GM06990 (cell line): ENCODE measurements around the gene LAYN.

Experiments
- DNase-seq: peaks from one replicate; pipeline ENCODE4 v3.0.0-alpha.2; 2011; ENCODE audit not compliant: insufficient read length; ENCODE audit errors: extremely low read depth
- H3K27me3 ChIP-seq: replicated peaks from 2 replicates; pipeline ENCODE4 v1.6.0; 2011; ENCODE audit warnings: low read length; ENCODE audit not compliant: control insufficient read depth, insufficient read depth
- H3K36me3 ChIP-seq: 2 replicates; pipeline ENCODE4 v1.5.1; 2011; ENCODE audit warnings: low read length; ENCODE audit not compliant: control insufficient read depth, insufficient read depth
- H3K4me3 ChIP-seq: replicated peaks from 2 replicates; pipeline ENCODE4 v1.5.1; 2011; ENCODE audit warnings: low read depth, mild to moderate bottlenecking, control low read depth, low read length
- TF ChIP-seq, protein P1 (sequence below): IDR thresholded peaks from 2 replicates; pipeline ENCODE4 v1.5.1; 2011; ENCODE audit warnings: low read length, control low read depth, mild to moderate bottlenecking, inconsistent platforms; ENCODE audit not compliant: insufficient read depth, poor library complexity, severe bottlenecking

LAYN gene

DNA sequence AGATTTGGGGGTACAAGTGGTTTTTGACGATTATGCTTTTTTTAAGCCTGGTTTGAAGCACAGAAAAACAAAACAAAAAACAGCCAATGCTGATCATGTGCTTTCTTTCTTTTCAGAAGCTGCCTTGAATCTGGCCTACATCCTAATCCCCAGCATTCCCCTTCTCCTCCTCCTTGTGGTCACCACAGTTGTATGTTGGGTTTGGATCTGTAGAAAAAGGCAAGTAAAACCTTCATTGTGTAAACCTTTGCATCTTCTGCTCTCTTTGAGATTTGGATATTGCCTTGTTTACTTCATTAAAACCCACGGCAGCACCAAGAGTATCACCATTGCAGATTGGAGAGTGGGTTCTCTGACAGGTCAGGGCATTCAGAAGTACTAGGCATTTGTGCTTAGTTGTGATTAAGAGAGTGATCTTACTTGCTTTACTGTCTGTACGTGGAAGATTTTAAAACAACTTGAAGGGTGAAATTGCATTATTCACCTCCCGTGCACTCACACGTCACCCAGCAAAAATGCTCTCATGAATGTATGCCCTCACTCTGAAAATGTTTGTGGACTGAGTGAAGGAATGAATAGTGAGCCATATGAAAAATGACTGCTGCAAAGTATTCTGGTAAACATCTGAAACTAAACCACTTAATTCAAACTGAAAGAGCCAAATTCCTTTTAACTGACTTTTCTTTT, 17.0 kb downstream of the LAYN start:
- DNase-seq: no peak
- Histone ChIP-seq H3K36me3 (no peaks in the 10 kb centered on the region), H3K4me3 (no peak overlapping the region), H3K27me3 (no peaks in the 10 kb centered on the region; the same call in 1 of the 2 replicates)
- TF ChIP-seq, protein P1, sequence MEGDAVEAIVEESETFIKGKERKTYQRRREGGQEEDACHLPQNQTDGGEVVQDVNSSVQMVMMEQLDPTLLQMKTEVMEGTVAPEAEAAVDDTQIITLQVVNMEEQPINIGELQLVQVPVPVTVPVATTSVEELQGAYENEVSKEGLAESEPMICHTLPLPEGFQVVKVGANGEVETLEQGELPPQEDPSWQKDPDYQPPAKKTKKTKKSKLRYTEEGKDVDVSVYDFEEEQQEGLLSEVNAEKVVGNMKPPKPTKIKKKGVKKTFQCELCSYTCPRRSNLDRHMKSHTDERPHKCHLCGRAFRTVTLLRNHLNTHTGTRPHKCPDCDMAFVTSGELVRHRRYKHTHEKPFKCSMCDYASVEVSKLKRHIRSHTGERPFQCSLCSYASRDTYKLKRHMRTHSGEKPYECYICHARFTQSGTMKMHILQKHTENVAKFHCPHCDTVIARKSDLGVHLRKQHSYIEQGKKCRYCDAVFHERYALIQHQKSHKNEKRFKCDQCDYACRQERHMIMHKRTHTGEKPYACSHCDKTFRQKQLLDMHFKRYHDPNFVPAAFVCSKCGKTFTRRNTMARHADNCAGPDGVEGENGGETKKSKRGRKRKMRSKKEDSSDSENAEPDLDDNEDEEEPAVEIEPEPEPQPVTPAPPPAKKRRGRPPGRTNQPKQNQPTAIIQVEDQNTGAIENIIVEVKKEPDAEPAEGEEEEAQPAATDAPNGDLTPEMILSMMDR: no peak

DNA sequence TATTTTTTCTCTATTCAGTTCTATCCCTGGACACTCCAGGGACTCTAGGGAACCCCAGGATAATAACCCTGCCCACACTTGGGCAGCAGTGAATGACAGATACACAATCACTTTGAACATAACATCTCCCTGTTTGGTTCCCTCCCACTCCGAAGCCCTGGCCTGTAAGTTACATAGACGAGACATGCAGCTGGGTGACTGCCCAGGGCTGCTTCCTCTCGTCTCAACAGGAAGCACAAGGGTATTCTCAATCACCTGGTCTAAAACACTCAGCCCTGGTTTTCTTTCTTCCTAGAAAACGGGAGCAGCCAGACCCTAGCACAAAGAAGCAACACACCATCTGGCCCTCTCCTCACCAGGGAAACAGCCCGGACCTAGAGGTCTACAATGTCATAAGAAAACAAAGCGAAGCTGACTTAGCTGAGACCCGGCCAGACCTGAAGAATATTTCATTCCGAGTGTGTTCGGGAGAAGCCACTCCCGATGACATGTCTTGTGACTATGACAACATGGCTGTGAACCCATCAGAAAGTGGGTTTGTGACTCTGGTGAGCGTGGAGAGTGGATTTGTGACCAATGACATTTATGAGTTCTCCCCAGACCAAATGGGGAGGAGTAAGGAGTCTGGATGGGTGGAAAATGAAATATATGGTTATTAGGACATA, 19.4 kb downstream of the LAYN start:
- Histone ChIP-seq H3K36me3 (no peaks in the 10 kb centered on the region), H3K27me3 (no peaks in the 10 kb centered on the region; the same call in 1 of the 2 replicates), H3K4me3 (no peak overlapping the region)
- no peak for DNase-seq
- TF ChIP-seq, protein P1: no peak

DNA sequence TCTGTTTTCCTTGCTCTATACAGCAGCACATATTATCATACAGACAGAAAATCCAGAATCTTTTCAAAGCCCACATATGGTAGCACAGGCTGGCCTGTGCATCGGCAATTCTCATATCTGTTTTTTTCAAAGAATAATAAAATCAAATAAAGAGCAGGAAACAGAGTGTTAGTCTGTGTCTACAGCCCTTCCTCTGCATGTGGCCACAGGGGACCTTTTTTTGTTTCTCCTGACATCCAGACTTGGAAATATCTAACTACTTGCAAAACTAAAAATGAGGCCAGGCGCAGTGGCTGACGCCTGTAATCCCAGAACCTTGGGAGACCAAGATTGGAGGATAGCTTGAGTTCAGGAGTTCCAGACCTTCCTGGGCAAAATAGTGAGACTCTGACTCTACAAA, 20.3 kb downstream of the LAYN start:
- Histone ChIP-seq H3K36me3 (no peaks in the 10 kb centered on the region), H3K27me3 (no peaks in the 10 kb centered on the region; the same call in 1 of the 2 replicates), H3K4me3 (no peak overlapping the region)
- TF ChIP-seq, protein P1: no peak
- DNase-seq: no peak

DNA sequence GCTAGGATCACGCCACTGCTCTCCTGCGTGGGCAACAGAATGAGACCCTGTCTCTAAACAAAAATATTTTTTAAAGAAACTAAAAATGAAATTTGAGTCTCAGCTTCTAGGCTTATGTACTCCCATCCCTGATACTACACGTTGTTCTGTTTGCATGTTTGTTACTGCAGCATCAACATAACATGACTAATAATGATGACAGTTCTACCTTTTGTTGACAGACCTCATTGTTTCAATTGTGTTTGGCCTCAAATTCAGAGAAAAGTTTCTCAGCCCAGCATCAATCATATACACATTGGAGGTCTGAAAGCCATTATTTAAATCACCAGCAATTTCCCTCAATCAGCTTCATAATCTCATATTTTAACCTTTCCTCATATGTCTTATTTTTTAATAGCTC, 20.8 kb downstream of the LAYN start:
- TF ChIP-seq, protein P1: no peak
- Histone ChIP-seq H3K36me3 (no peaks in the 10 kb centered on the region), H3K4me3 (no peak overlapping the region), H3K27me3 (no peaks in the 10 kb centered on the region; the same call in 1 of the 2 replicates)
- no peak for DNase-seq

DNA sequence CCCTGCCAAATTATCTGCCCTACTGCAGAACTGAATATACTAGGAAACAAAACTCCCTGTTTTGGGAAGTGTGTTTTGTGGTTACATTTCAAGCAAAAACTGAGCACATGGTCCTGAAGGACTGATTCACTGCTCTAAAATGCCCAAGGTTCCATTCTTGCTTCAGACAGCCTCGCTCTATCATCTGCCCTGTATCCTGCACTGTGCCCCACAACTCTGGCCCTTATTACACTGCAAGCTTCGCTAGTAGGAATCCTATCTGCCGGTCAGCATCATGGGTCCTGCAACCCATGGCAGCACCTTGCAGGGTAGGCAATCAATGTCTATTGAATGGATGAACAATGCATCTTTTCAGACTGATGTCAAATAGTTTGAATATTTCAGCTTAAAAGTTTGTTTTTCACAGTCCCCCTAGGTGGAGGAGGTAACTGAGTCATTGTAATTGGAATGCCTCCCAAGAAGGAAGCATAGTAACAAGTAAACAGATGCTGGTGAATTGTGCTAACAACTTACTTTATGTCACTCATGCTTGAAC, 21.3 kb downstream of the LAYN start:
- H3K27me3 ChIP-seq: no peaks in the 10 kb centered on the region
- H3K4me3 ChIP-seq: no peak overlapping the region
- no peaks in the 10 kb centered on the region for H3K36me3 ChIP-seq
- DNase-seq: no peak
- TF ChIP-seq, protein P1: no peak
